HPDE6-E6E7 (cell line): Measurements from ENCODE around the gene COG5.
"Not testable (repeated sequence)": the region's sequence is repeated elsewhere in the genome, so short reads cannot be mapped to it uniquely, and the experiment has no call there.

Experiments
- DNase-seq: peaks from one replicate; pipeline ENCODE4 v3.0.0; 2011; ENCODE audit warnings: missing footprints; ENCODE audit errors: extremely low spot score

The COG5 gene

DNA sequence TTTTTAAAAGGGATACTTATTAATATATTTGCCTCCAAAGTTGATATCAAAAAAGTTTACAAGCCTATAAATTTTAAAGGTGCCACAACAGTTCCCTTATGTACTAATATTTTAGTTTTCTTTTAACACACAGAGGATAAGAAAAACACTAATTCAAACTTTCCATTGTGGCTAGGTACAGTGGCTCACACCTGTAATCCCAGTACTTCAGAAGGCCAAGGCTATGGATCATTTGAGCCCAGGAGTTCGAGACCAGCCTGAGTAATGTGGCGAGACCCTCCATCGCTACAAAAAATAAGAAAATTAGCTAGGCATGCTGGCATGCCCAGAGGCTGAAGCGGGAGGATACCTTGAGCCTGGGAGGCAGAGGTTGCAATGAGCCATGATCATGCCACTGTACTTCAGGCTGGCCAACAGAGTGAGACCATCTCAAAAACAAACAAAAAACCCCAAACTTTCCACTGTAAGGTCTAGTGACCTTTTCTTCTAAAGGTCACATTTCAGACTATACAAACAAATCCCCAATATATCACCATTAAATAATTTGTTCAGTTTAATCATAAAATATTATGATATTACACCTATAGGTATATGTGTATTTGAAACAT is 287.4 kb downstream of the COG5 start:
- no peak for DNase-seq

GRCh38 chr7:107274506-107274905 is 289.2 kb downstream of the COG5 start:
- DNase-seq = no peak

DNA sequence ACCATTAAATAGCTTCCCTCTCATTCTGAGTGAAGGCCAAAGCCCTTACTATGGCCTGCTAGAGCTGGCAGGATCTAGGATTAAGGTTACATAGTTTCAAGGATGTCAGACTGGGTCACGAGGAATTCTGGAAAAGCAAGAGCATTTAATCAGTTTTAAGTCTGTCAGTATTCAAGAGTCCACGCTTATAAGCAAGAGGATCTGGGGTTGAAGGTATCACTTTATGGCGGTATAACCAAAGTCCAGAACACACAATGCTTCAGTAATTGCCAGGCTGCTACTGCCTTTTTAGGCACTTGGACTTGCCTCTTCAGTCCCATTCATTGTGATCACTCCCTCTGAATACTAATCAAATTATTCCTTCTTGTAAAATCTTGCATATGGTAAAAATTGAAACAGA is 293.9 kb downstream of the COG5 start:
- no peak for DNase-seq

- no peak for DNase-seq
These were observed 295.1 kb downstream of the COG5 start for GRCh38 chr7:107268594-107268993.

- no peak for DNase-seq
These were observed 296.6 kb downstream of the COG5 start for GRCh38 chr7:107267138-107267537.

DNA sequence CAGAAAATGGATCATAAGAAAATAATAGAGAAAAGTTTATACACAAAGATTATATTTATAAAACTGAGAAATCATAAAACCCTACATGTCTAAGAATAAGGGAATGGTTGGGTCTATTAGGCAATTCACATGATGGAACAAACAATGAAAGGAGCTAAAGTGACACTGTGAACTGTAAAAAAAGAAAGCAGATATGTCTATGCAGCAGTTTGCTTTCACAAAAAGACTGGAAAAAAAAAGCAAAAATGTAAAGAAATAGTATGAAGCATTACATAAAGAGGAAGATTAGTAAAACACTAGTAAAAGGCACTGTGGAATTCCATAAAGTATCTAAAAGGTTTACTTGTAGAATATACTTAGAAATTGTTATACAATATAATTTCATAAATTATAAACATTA is 299.0 kb downstream of the COG5 start:
- DNase-seq = no peak

DNA sequence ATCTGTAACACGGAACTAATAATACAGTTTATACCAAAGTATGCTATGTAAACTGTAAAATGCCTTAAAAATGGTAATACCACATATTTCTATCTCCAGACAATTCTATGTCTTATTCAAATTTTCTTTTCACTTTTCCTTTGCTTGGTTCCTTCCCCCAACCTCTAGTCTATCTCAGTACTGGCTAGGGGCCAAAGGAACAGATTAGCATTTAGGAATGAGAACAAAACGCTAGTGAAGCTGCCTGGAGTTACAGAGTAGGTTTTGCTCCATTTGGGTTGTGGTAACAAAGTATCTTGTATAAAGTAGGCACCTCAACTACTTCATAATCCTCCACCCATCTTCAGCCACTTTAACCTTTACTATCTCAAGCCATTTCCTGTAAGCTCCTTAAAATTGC is 300.9 kb downstream of the COG5 start:
- DNase-seq = no peak

DNA sequence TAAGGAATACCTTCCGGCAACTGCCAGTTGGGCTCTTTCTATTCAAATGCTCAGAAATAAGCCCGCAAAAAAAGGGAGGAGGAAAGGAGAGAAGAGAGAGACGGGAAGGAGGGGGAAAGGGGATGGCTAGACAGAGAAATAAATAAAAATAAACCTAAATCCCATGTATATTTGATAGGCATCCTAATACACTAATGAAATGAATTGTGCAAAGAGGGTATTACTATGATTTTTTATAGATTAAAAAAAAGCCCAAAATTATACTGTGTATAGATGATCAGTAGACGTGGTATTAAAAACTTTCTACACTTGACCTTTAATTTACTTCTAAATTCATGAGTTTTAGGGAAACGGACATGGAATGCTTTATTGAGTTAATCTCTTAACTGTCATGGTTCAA is 305.0 kb downstream of the COG5 start:
- DNase-seq = no peak

GRCh38 chr7:107255602-107256001 is 308.1 kb downstream of the COG5 start:
- DNase-seq = no peak

DNA sequence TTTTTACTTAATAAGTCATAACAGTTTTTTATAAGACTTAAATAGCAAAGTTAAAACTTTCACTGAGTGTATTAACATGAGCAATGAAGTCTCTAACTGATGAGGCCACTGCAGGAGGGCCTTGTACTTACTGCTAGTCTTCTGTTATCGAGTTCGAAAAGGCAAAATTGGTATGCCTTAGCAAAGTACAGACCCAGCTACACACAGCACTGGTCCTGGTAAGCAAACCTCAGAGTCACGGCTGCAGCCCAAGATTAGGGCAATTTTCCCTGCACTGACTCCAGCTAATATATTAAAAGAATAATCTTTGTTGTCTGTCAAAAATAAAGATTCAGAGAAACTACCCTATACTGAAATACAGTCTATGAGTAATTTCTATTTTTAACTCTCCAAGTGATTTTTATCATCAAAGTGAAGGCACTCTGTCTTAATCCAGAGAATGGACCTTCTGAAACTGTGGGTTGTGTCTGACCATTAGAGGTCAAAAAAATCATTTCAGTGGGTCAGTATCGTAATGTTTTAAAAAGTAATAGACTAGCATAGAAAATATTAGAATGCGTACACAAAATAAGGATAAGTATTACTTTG is 309.2 kb downstream of the COG5 start:
- DNase-seq = no peak

GRCh38 chr7:107253599-107253998 is 310.1 kb downstream of the COG5 start:
- DNase-seq = no peak

DNA sequence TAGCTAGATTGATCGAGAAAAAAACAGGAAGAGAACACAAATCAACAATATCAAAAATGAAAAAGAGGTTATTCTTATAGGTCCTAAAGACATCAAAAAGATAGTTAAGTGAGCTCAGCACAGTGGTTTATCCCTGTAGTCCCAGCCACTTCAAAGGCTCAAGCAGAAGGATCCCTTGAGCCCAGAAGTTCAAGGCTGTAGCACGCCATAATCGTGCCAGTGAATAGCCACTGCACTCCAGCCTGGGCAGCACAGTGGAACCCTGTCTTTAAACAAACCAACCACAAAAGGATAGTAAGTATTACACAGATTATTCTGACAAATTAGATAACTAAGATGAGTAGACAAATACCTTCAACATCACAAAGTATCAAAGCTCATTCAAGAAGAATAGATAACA is 311.8 kb downstream of the COG5 start:
- DNase-seq = no peak

- DNase-seq = no peak
These were observed 315.0 kb downstream of the COG5 start for GRCh38 chr7:107248551-107249316.

DNA sequence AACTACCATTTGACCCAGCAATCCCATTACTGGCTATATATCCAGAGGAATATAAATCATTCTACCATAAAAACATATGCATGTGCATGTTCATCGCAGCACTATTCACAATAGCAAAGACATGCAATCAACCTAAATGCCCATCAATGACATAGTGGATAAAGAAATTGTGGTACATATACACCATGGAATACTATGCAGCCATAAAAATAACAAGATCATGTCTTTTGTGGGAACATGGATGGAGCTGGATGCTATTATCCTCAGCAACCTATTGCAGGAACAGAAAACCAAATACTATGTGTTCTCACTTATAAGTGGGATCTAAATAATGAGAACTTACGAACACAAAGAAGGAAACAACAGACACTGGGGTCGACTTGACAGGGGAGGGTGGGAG is 316.9 kb downstream of the COG5 start:
- DNase-seq = not testable (repeated sequence)

GRCh38 chr7:107244613-107245012 is 319.1 kb downstream of the COG5 start:
- no peak for DNase-seq

- no peak for DNase-seq
These were observed 321.5 kb downstream of the COG5 start for GRCh38 chr7:107242267-107242666.

GRCh38 chr7:107237451-107237850 is 326.3 kb downstream of the COG5 start:
- no peak for DNase-seq

DNA sequence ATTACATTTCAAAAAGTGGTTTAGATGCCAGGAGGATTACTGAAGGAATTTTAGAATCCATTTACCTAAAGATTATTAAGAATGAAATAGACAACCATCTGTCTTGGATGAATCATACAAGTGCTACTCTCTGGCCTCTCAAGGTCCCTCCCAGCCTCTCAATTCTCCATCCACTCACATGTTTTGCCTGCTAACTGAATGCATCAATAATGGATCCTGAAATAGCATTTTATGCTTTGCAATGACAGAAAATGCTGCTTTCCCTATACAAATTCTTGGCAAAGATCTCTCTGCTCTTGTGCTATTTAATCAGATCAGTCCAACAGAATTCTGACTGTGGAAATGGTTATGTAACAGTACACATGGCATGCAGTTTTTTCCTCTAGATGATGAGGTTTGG is 326.9 kb downstream of the COG5 start:
- DNase-seq = no peak

GRCh38 chr7:107234436-107234835 is 329.3 kb downstream of the COG5 start:
- DNase-seq = no peak

DNA sequence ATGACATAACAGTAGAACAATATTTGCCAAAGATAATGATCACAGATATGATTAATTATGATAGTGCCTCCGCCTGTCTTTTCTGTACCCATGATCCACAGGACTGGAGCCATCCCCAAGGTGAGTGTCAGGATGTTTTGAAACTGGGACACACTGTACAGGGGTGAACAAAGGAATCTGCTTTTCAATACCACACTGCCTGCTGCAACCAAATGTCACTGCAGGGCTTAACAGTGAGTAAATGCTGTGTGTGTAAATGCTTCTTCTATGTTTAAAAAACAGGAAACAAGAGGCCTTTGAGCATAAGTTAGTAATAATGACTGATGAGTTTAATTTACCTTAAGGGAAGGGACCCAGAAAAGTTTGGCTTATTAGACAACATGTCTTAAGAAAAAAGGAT is 329.7 kb downstream of the COG5 start:
- DNase-seq = no peak

- DNase-seq = no peak
These were observed 330.5 kb downstream of the COG5 start for GRCh38 chr7:107233174-107233573.

GRCh38 chr7:107232568-107233090 is 331.1 kb downstream of the COG5 start:
- no peak for DNase-seq

GRCh38 chr7:107230334-107230733 is 333.4 kb downstream of the COG5 start:
- DNase-seq = peak; percentile 3
